Measurements from ENCODE around the gene RABGAP1L. TPM values are rescaled to one million over a fixed set of nuclear protein-coding genes. Genes with fewer than 3 reads are reported as not detected.

The RABGAP1L gene
- total RNA-seq, 1 experiment from 2014 or later: 76.9 TPM

- Mint-ChIP-seq H3K36me3 (peaks cover 66% of the 10 kb centered on the region), H3K4me3 (no peak overlapping the region), H3K4me1 (no peaks in the 10 kb centered on the region), H3K9me3 (peaks cover 93% of the 10 kb centered on the region), H3K27ac (no peak overlapping the region), H3K27me3 (ENCODE audit: low read depth) (peaks cover 6% of the 10 kb centered on the region; the same call in 1 of the 2 replicates)
- ATAC-seq (no peak), DNase-seq (ENCODE audit: low spot score) (no peak)
- POLR2A ChIA-PET: no interaction called here
- TF ChIP-seq ZNF317 (CRISPR knock-in tag; IDR thresholded peaks at IDR 0.05; ENCODE audit: borderline replicate concordance, low read depth) (no peak), E2F1 (CRISPR knock-in tag; IDR thresholded peaks at IDR 0.05) (no peak), NFYB (CRISPR knock-in tag; conservative IDR thresholded peaks at IDR 0.05; ENCODE audit: low read depth) (no peak), AFF4 (CRISPR knock-in tag; IDR thresholded peaks at IDR 0.05; ENCODE audit: borderline replicate concordance) (no peak), FOXJ3 (CRISPR knock-in tag; IDR thresholded peaks at IDR 0.05; ENCODE audit: borderline replicate concordance) (no peak), MAX (CRISPR knock-in tag; IDR thresholded peaks at IDR 0.05) (no peak), CREM (CRISPR knock-in tag; IDR thresholded peaks at IDR 0.05) (no peak), PRDM15 (CRISPR knock-in tag; IDR thresholded peaks at IDR 0.05) (no peak), ATF1 (CRISPR knock-in tag; IDR thresholded peaks at IDR 0.05) (no peak), TEAD4 (CRISPR knock-in tag; IDR thresholded peaks at IDR 0.05) (no peak), NFE2L1 (CRISPR knock-in tag; IDR thresholded peaks at IDR 0.05) (no peak), RELA (CRISPR knock-in tag; IDR thresholded peaks at IDR 0.05; ENCODE audit: borderline replicate concordance) (no peak), ZMAT4 (CRISPR knock-in tag; IDR thresholded peaks at IDR 0.05) (no peak)
- CTCF ChIA-PET: no interaction called here
Measured at GRCh38 chr1:174322202-174322862, 163.0 kb downstream of the RABGAP1L start.

- DNase-seq (ENCODE audit: low spot score) (no peak), ATAC-seq (no peak)
- Mint-ChIP-seq H3K36me3 (peaks cover 61% of the 10 kb centered on the region), H3K27ac (no peak overlapping the region), H3K9me3 (peaks cover 83% of the 10 kb centered on the region), H3K4me1 (no peaks in the 10 kb centered on the region), H3K4me3 (no peak overlapping the region), H3K27me3 (ENCODE audit: low read depth) (peaks cover 6% of the 10 kb centered on the region; the same call in 1 of the 2 replicates)
- ChIA-PET CTCF (no interaction called here), POLR2A (no interaction called here)
- TF ChIP-seq MAX (CRISPR knock-in tag; IDR thresholded peaks at IDR 0.05): no peak
- TF ChIP-seq NFE2L1 (CRISPR knock-in tag; IDR thresholded peaks at IDR 0.05): no peak
- no peak for TF ChIP-seq CREM (CRISPR knock-in tag; IDR thresholded peaks at IDR 0.05)
- no peak for TF ChIP-seq MYBL2 (CRISPR knock-in tag; IDR thresholded peaks at IDR 0.05)
- no peak for TF ChIP-seq SMAD3 (CRISPR knock-in tag; IDR thresholded peaks at IDR 0.05; ENCODE audit: borderline replicate concordance)
- no peak for TF ChIP-seq KAT7 (CRISPR knock-in tag; IDR thresholded peaks at IDR 0.05; ENCODE audit: borderline replicate concordance)
- TF ChIP-seq FOXP4 (CRISPR knock-in tag; IDR thresholded peaks at IDR 0.05): no peak
- no peak for TF ChIP-seq TEAD4 (CRISPR knock-in tag; IDR thresholded peaks at IDR 0.05)
- no peak for TF ChIP-seq ZSCAN18 (CRISPR knock-in tag; IDR thresholded peaks at IDR 0.05)
- TF ChIP-seq FOXP1 (CRISPR knock-in tag; IDR thresholded peaks at IDR 0.05; ENCODE audit: borderline replicate concordance): no peak
- no peak for TF ChIP-seq JUN (CRISPR knock-in tag; IDR thresholded peaks at IDR 0.05)
Measured at GRCh38 chr1:174324493-174324892, 165.2 kb downstream of the RABGAP1L start.
